H1 (cell line): ENCODE data around the gene ENPEP. TPM values are rescaled to one million over a fixed set of nuclear protein-coding genes. Genes with fewer than 3 reads are reported as not detected.

Source experiments
- CTCF ChIA-PET: fragments of 300-600 bp; sonication (Branson Sonifier 250); formaldehyde crosslinking; loops from one replicate; lab custom pipeline; 2021; ENCODE audit not compliant: partially characterized antibody; lab: Charles Lee
- POLR2A ChIA-PET: fragments of 300-600 bp; sonication (Branson Sonifier 250); formaldehyde crosslinking; loops from one replicate; lab custom pipeline; 2021; ENCODE audit warnings: inconsistent platforms; ENCODE audit not compliant: partially characterized antibody; lab: Charles Lee
- DNase-seq, 2 experiments: peaks; one replicate each; pipeline versions ENCODE4 v3.0.0 to v3.0.0-alpha.2; 2010 to 2022; ENCODE audit warnings: low spot score in 2 of 2, low read depth in 1 of 2, mixed read lengths in 1 of 2
- FAIRE-seq: peaks from 2 replicates; lab custom pipeline; 2011; peaks lifted over from hg19 to GRCh38; lab: Jason Lieb, UNC
- H2AFZ ChIP-seq: 2 replicates; pipeline ENCODE4 v1.8.1; 2012; ENCODE audit warnings: low read length, inconsistent platforms
- H2AK5ac ChIP-seq: 2 replicates; pipeline ENCODE4 v1.6.1; 2013; ENCODE audit warnings: low read depth, low read length
- H2BK120ac ChIP-seq: replicated peaks from 2 replicates; pipeline ENCODE3; 2013; ENCODE audit warnings: low read depth, low read length, inconsistent platforms
- H2BK12ac ChIP-seq: 2 replicates; pipeline ENCODE4 v1.6.1; 2013; ENCODE audit warnings: low read depth, low read length
- H2BK15ac ChIP-seq: 2 replicates; pipeline ENCODE4 v1.6.1; 2013; ENCODE audit warnings: low read length
- H2BK20ac ChIP-seq: 2 replicates; pipeline ENCODE4 v1.6.1; 2013; ENCODE audit warnings: low read length
- H2BK5ac ChIP-seq: 2 replicates; pipeline ENCODE4 v1.6.1; 2013; ENCODE audit warnings: low read depth, low read length
- H3K14ac ChIP-seq: 2 replicates; pipeline ENCODE4 v1.6.1; 2013; ENCODE audit warnings: inconsistent platforms; ENCODE audit not compliant: insufficient read length
- H3K18ac ChIP-seq: 2 replicates; pipeline ENCODE4 v1.6.1; 2013; ENCODE audit warnings: low read length; ENCODE audit errors: extremely low read depth
- H3K23ac ChIP-seq: 2 replicates; pipeline ENCODE4 v1.6.1; 2013; ENCODE audit warnings: inconsistent platforms; ENCODE audit not compliant: insufficient read length
- H3K23me2 ChIP-seq: 2 replicates; pipeline ENCODE4 v1.6.1; 2013; ENCODE audit warnings: low read depth, low read length
- H3K27ac ChIP-seq: 2 replicates; pipeline ENCODE4 v1.6.1; 2011; ENCODE audit warnings: low read depth, low read length, inconsistent platforms
- H3K27me3 ChIP-seq, 4 experiments: replicated peaks in 1 of 4; 1 replicate in 1 of 4; 2 replicates in 3 of 4; pipeline versions ENCODE4 v1.6.1 to v1.8.1; 2011 to 2013; ENCODE audit warnings: low read length in 3 of 4, mild to moderate bottlenecking in 3 of 4, inconsistent platforms in 2 of 4, mixed read lengths in 2 of 4, moderate library complexity in 1 of 4; ENCODE audit not compliant: control insufficient read depth in 3 of 4, insufficient read depth in 3 of 4; ENCODE audit errors: extremely low read depth in 1 of 4
- H3K36me3 ChIP-seq, 4 experiments: 2 replicates each; pipeline versions ENCODE4 v1.6.1 to v1.8.1; 2011 to 2013; ENCODE audit warnings: mild to moderate bottlenecking in 4 of 4, low read length in 3 of 4, moderate library complexity in 2 of 4, control low read depth in 1 of 4, inconsistent platforms in 1 of 4; ENCODE audit not compliant: insufficient read depth in 4 of 4, control insufficient read depth in 2 of 4
- H3K4ac ChIP-seq: replicated peaks from 2 replicates; pipeline ENCODE3; 2013; ENCODE audit warnings: low read length, low read depth, mixed read lengths, inconsistent platforms; ENCODE audit not compliant: insufficient read length
- H3K4me1 ChIP-seq, 4 experiments: replicated peaks in 1 of 4; 1 replicate in 1 of 4; 2 replicates in 3 of 4; pipeline versions ENCODE4 v1.6.1 to v1.8.1; 2011 to 2013; ENCODE audit warnings: low read length in 3 of 4, inconsistent platforms in 2 of 4, mixed read lengths in 1 of 4; ENCODE audit not compliant: insufficient read depth in 4 of 4, control insufficient read depth in 3 of 4
- H3K4me2 ChIP-seq, 2 experiments: 2 replicates each; pipeline versions ENCODE4 v1.6.1 to v1.8.1; 2011 to 2013; ENCODE audit warnings: low read depth in 2 of 2, low read length in 2 of 2, control low read depth in 1 of 2, inconsistent platforms in 1 of 2, mild to moderate bottlenecking in 1 of 2; ENCODE audit not compliant: insufficient read depth in 1 of 2
- H3K4me3 ChIP-seq, 4 experiments: fragments of 200-600, 300-600 bp in 1 of 4; sonication (generic), shearing (Covaris generic), sonication (Bioruptor Twin) in 1 of 4; 2 replicates each; pipeline versions ENCODE4 v1.5.1 to v1.8.1; 2011 to 2016; ENCODE audit warnings: low read length in 4 of 4, low read depth in 3 of 4, control low read depth in 2 of 4, inconsistent platforms in 2 of 4, mild to moderate bottlenecking in 2 of 4, mixed read lengths in 1 of 4, moderate library complexity in 1 of 4; ENCODE audit not compliant: insufficient read depth in 2 of 4; ENCODE audit errors: extremely low read depth in 1 of 4
- H3K56ac ChIP-seq: replicated peaks from 2 replicates; pipeline ENCODE3; 2013; ENCODE audit warnings: low read depth, mild to moderate bottlenecking, mixed read lengths, low read length, inconsistent platforms; ENCODE audit not compliant: insufficient read length
- H3K79me1 ChIP-seq: 2 replicates; pipeline ENCODE4 v1.6.1; 2013; ENCODE audit warnings: low read depth, low read length, control low read depth
- H3K79me2 ChIP-seq, 2 experiments: 2 replicates each; pipeline versions ENCODE4 v1.6.1 to v1.8.1; 2012 to 2013; ENCODE audit warnings: low read length in 2 of 2, mild to moderate bottlenecking in 2 of 2, inconsistent platforms in 1 of 2; ENCODE audit not compliant: insufficient read depth in 2 of 2, control insufficient read depth in 1 of 2
- H3K9ac ChIP-seq, 4 experiments: replicated peaks in 1 of 4; 1 replicate in 1 of 4; 2 replicates in 3 of 4; pipeline versions ENCODE4 v1.6.1 to v1.8.1; 2011 to 2013; ENCODE audit warnings: low read depth in 3 of 4, low read length in 3 of 4, control low read depth in 2 of 4, mild to moderate bottlenecking in 2 of 4, moderate library complexity in 2 of 4, inconsistent platforms in 1 of 4; ENCODE audit errors: extremely low read depth in 1 of 4
- H3K9me3 ChIP-seq, 2 experiments: 2 replicates each; pipeline versions ENCODE4 v1.6.1 to v1.8.1; 2012 to 2013; ENCODE audit warnings: mild to moderate bottlenecking in 2 of 2, moderate library complexity in 2 of 2, control low read depth in 1 of 2, inconsistent platforms in 1 of 2, low read depth in 1 of 2, low read length in 1 of 2, mixed read lengths in 1 of 2; ENCODE audit not compliant: insufficient read depth in 2 of 2
- H4K20me1 ChIP-seq, 2 experiments: replicated peaks in 1 of 2; 2 replicates each; pipeline versions ENCODE3 to v1.8.1; 2011 to 2013; ENCODE audit warnings: inconsistent platforms in 2 of 2, low read length in 2 of 2, mild to moderate bottlenecking in 1 of 2; ENCODE audit not compliant: insufficient read depth in 2 of 2, control insufficient read depth in 1 of 2
- H4K5ac ChIP-seq: 2 replicates; pipeline ENCODE4 v1.6.1; 2013; ENCODE audit warnings: low read length, low read depth, mixed read lengths, inconsistent platforms; ENCODE audit not compliant: insufficient read length
- H4K8ac ChIP-seq: 2 replicates; pipeline ENCODE4 v1.8.0; 2013; ENCODE audit warnings: mild to moderate bottlenecking, moderate library complexity, low read length, inconsistent platforms; ENCODE audit not compliant: insufficient read depth; ENCODE audit errors: extremely low read depth
- H4K91ac ChIP-seq: replicated peaks from 2 replicates; pipeline ENCODE3; 2013; ENCODE audit warnings: low read length, mixed read lengths, inconsistent platforms; ENCODE audit not compliant: insufficient read length
- CEBPB ChIP-seq: IDR thresholded peaks from 2 replicates; pipeline ENCODE4 v1.6.1; 2012; ENCODE audit warnings: low read depth, low read length
- FOSL1 ChIP-seq: IDR thresholded peaks from 2 replicates; pipeline ENCODE4 v1.6.1; 2011; ENCODE audit warnings: mild to moderate bottlenecking, low read depth, low read length, moderate library complexity; ENCODE audit not compliant: insufficient read depth
- NANOG ChIP-seq: IDR thresholded peaks from 2 replicates; pipeline ENCODE4 v1.6.1; 2011; ENCODE audit warnings: low read length, low read depth, mild to moderate bottlenecking, inconsistent platforms; ENCODE audit not compliant: insufficient read depth, poor library complexity, severe bottlenecking
- WGBS, 2 experiments: shearing (Covaris generic) in 1 of 2; methylation state at CpG; one replicate each; pipeline versions ENCODE4 v1.1.6 to v1.1.7; 2013 to 2015; ENCODE audit warnings: low lambda C conversion rate in 2 of 2, mixed read lengths in 2 of 2, inconsistent platforms in 1 of 2, low coverage in 1 of 2, missing lambda C conversion rate in 1 of 2; ENCODE audit not compliant: insufficient replicate concordance in 2 of 2, insufficient coverage in 1 of 2, insufficient read length in 1 of 2; ENCODE audit errors: extremely low coverage in 1 of 2, missing lambda C conversion rate in 1 of 2; 5-methylcytosine and 5-hydroxymethylcytosine counted together
- polyA plus RNA-seq, 7 experiments: library from polyadenylated mRNA; depleted of rRNA in 3 of 7; stranded (reverse) in 5 of 7; unstranded in 2 of 7; fragments of >200 nt in 5 of 7; fragments of 200-250 nt in 2 of 7; gene quantifications; 1 replicate in 5 of 7; 2 replicates in 1 of 7; 4 replicates in 1 of 7; pipeline versions ENCODE4 v1.2.1 to v1.2.3, GENCODE V29; 2011 to 2013; ENCODE audit warnings: missing spikeins in 2 of 7, mixed read lengths in 2 of 7
- total RNA-seq: library from RNA; stranded (reverse); fragmentation: NEBNext Ultra II Directional; extraction: Animal tissue kit (Norgen Biotek cat#: 25700); gene quantifications from 2 replicates; pipeline ENCODE4 v1.2.1, GENCODE V29; 2021
- TF ChIP-seq, protein P1 (sequence below): IDR thresholded peaks from 2 replicates; pipeline ENCODE4 v1.6.1; 2011; ENCODE audit warnings: low read length, improper control_type of control experiment

The ENPEP gene
- total and polyA plus RNA-seq, 2 of the 8 experiments (the other 6 are each of a cell fraction or from before 2014, with no cell fraction given), result 0.09 to 0.61 TPM

DNA sequence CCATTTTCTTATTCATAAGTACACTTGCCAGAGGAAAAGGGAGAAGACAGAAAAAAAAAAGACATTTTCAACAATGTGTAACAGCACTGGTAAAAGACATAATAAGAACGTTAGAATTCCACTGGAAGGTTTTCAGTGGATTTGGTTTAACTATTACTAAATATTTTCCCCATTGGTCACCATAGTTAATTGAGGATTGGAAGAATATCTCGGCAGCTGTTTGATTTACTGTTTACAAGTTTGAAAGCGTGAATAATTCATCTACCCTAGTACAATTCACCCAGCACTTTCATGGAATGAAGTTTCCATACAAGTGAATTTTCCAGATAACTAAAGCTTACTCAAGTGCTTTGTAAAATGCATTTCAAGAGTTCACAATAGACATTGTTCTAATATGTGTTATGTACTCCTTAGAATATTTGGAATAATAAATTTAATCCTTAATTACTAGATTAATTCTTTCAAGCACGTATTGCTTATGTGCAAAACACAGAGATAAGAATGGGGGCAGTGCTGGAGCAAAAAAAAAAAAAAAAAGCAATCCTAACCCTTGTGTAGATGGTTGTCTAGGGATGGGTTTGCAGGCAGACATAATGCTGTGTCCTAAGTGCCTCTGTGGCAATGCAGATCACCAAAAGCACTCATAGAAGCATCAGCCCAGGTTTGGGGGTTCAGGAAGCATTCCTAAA lies 57.1 kb downstream of the ENPEP start:
- WGBS, 2 experiments, result 90% methylated on average over 4 of the region's 4 CpGs; no CpG with 5 or more reads in 1 of the 2 experiments
- Histone ChIP-seq H3K4me2 (no peak overlapping the region), H3K4ac (no peak overlapping the region), H3K18ac (no peak overlapping the region), H3K23me2 (no peaks in the 10 kb centered on the region), H4K8ac (no peak overlapping the region), H3K4me1 (peaks cover 0 to 2% (median under 1%) of the 10 kb centered on the region in 4 experiments; a peak in 2 of 7 replicates), H4K91ac (no peak overlapping the region), H2BK12ac (no peak overlapping the region), H3K9ac (no peak overlapping the region), H2AK5ac (no peak overlapping the region), H3K27me3 (no peaks in the 10 kb centered on the region), H2BK20ac (no peak overlapping the region), H3K27ac (no peak overlapping the region), H3K79me2 (no peaks in the 10 kb centered on the region), H3K9me3 (no peaks in the 10 kb centered on the region; a peak in 1 of 4 replicates), H2BK120ac (no peak overlapping the region), H3K79me1 (no peaks in the 10 kb centered on the region), H2BK5ac (no peak overlapping the region), H3K4me3 (no peak overlapping the region), H3K23ac (no peak overlapping the region), H4K20me1 (no peaks in the 10 kb centered on the region), H3K14ac (no peak overlapping the region), H4K5ac (no peak overlapping the region), H2BK15ac (no peak overlapping the region), H3K56ac (no peak overlapping the region), H3K36me3 (no peaks in the 10 kb centered on the region), H2AFZ (0 out of 2 replicates have a peak overlapping the region, but pooled peaks have one; percentile 24)
- TF ChIP-seq, protein P1, sequence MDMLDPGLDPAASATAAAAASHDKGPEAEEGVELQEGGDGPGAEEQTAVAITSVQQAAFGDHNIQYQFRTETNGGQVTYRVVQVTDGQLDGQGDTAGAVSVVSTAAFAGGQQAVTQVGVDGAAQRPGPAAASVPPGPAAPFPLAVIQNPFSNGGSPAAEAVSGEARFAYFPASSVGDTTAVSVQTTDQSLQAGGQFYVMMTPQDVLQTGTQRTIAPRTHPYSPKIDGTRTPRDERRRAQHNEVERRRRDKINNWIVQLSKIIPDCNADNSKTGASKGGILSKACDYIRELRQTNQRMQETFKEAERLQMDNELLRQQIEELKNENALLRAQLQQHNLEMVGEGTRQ, result no peak
- no peak for TF ChIP-seq NANOG
- TF ChIP-seq FOSL1, result no peak
- TF ChIP-seq CEBPB, result no peak
- FAIRE-seq (no peak), DNase-seq (no peak)
- ChIA-PET POLR2A (no interaction called here), CTCF (interaction anchor here (0.7 to 7.0 kb wide), 6 partner anchors 11 to 535 kb away, joined by 3 to 34 read pairs (median 4); no protein-coding TSS in a partner anchor)
